Measurements from ENCODE around the gene ERBB3. TPM values are rescaled to one million over a fixed set of nuclear protein-coding genes. Genes with fewer than 3 reads are reported as not detected.
"Not testable (repeated sequence)": the region's sequence is repeated elsewhere in the genome, so short reads cannot be mapped to it uniquely, and the experiment has no call there.

Gene ERBB3
- total RNA-seq, 2 donors from 2014 or later: 3.2 to 7.2 TPM

- Histone ChIP-seq H3K27ac (no peak overlapping the region), H3K9me3 (no peaks in the 10 kb centered on the region), H3K36me3 (peaks cover 38% of the 10 kb centered on the region), H3K4me1 (peaks cover 0 to 24% of the 10 kb centered on the region in 2 donors), H3K27me3 (no peaks in the 10 kb centered on the region), H3K4me3 (peak overlapping the region; percentile 64 to 78)
- DNase-seq (ENCODE audit: low spot score): no peak
- no peak for TF ChIP-seq CTCF (IDR thresholded peaks at IDR 0.05)
These were observed 25.6 kb downstream of the ERBB3 start for GRCh38 chr12:56105609-56105902.

GRCh38 chr12:56107242-56107641, 27.3 kb downstream of the ERBB3 start:
- no peak for DNase-seq (ENCODE audit: low spot score)
- peaks cover 0 to 24% of the 10 kb centered on the region in 2 donors for H3K4me1 ChIP-seq
- H3K4me3 ChIP-seq: no peak overlapping the region
- TF ChIP-seq CTCF (IDR thresholded peaks at IDR 0.05): no peak
- no peaks in the 10 kb centered on the region for H3K27me3 ChIP-seq
- no peak overlapping the region for H3K27ac ChIP-seq
- H3K9me3 ChIP-seq: no peaks in the 10 kb centered on the region
- H3K36me3 ChIP-seq: peaks cover 55% of the 10 kb centered on the region

GRCh38 chr12:56110571-56110970, 30.6 kb downstream of the ERBB3 start:
- no peak overlapping the region for H3K4me3 ChIP-seq
- no peak for TF ChIP-seq CTCF (IDR thresholded peaks at IDR 0.05)
- no peaks in the 10 kb centered on the region for H3K9me3 ChIP-seq
- DNase-seq (ENCODE audit: low spot score): no peak
- no peak overlapping the region for H3K27ac ChIP-seq
- peaks cover 70% of the 10 kb centered on the region for H3K36me3 ChIP-seq
- peaks cover 0 to 13% of the 10 kb centered on the region in 2 donors for H3K4me1 ChIP-seq
- H3K27me3 ChIP-seq: no peaks in the 10 kb centered on the region

GRCh38 chr12:56114084-56114483, 34.1 kb downstream of the ERBB3 start:
- peaks cover 46% of the 10 kb centered on the region for H3K36me3 ChIP-seq
- H3K4me1 ChIP-seq: peaks cover 0 to 16% of the 10 kb centered on the region in 2 donors
- no peak overlapping the region for H3K4me3 ChIP-seq
- H3K27me3 ChIP-seq: no peaks in the 10 kb centered on the region
- TF ChIP-seq CTCF (IDR thresholded peaks at IDR 0.05): no peak
- H3K27ac ChIP-seq: no peak overlapping the region
- no peaks in the 10 kb centered on the region for H3K9me3 ChIP-seq
- no peak for DNase-seq (ENCODE audit: low spot score)

GRCh38 chr12:56115329-56115728, 35.4 kb downstream of the ERBB3 start:
- Histone ChIP-seq H3K4me1 (peaks cover 0 to 29% of the 10 kb centered on the region in 2 donors), H3K9me3 (no peaks in the 10 kb centered on the region), H3K27me3 (no peaks in the 10 kb centered on the region), H3K36me3 (peaks cover 34% of the 10 kb centered on the region), H3K4me3 (peak overlapping the region; percentile 71 to 76), H3K27ac (peak overlapping the region; percentile 94 to 95)
- TF ChIP-seq CTCF (IDR thresholded peaks at IDR 0.05): no peak
- no peak for DNase-seq (ENCODE audit: low spot score)

GRCh38 chr12:56116267-56117081, 36.5 kb downstream of the ERBB3 start, which contains the start of gene RPL41:
Gene RPL41 (plus strand): TSS chr12:56116633.
- Histone ChIP-seq H3K27me3 (no peaks in the 10 kb centered on the region), H3K4me3 (peak within 1 kb of the TSS; percentile 71 to 76), H3K4me1 (peaks cover 0 to 36% of the 10 kb centered on the region in 2 donors), H3K27ac (peak within 1 kb of the TSS; percentile 94 to 95), H3K9me3 (no peaks in the 10 kb centered on the region), H3K36me3 (peaks cover 30% of the 10 kb centered on the region)
- no peak for TF ChIP-seq CTCF (IDR thresholded peaks at IDR 0.05)
- peak; percentile 97 for DNase-seq (ENCODE audit: low spot score)

- Histone ChIP-seq H3K36me3 (peaks cover 25% of the 10 kb centered on the region), H3K4me1 (peaks cover 0 to 43% of the 10 kb centered on the region in 2 donors), H3K4me3 (peak overlapping the region; percentile 71 to 76), H3K27ac (peak overlapping the region; percentile 94 to 95)
- not testable (repeated sequence) for H3K9me3 ChIP-seq; H3K27me3 ChIP-seq; DNase-seq (ENCODE audit: low spot score)
These were observed 37.2 kb downstream of the ERBB3 start for GRCh38 chr12:56117082-56117706.
